Progenitor cell of endocrine pancreas (in vitro differentiated cells): ENCODE results near the gene THUMPD3. TPM values are rescaled to one million over a fixed set of nuclear protein-coding genes. Genes with fewer than 3 reads are reported as not detected.

ENCODE experiments used
- DNase-seq: peaks from one replicate; pipeline ENCODE4 v3.0.0; 2021; ENCODE audit warnings: low spot score; ENCODE audit not compliant: unreplicated experiment
- H3K27ac Mint-ChIP-seq: 2 replicates; pipeline ENCODE4 v1.8.0; 2021; ENCODE audit warnings: mild to moderate bottlenecking, moderate library complexity, mixed read lengths
- H3K27me3 Mint-ChIP-seq: 2 replicates; pipeline ENCODE4 v1.8.0; 2021; ENCODE audit warnings: mixed read lengths
- H3K36me3 Mint-ChIP-seq: 2 replicates; pipeline ENCODE4 v1.8.0; 2022; ENCODE audit warnings: mixed read lengths; ENCODE audit not compliant: insufficient read depth
- H3K4me1 Mint-ChIP-seq: 2 replicates; pipeline ENCODE4 v1.8.0; 2021; ENCODE audit warnings: low read depth, mixed read lengths
- H3K4me3 Mint-ChIP-seq: 2 replicates; pipeline ENCODE4 v1.8.0; 2021; ENCODE audit warnings: low read depth, mild to moderate bottlenecking, moderate library complexity, mixed read lengths
- H3K9me3 Mint-ChIP-seq: 2 replicates; pipeline ENCODE4 v1.8.0; 2021; ENCODE audit warnings: low read depth, mixed read lengths
- CTCF ChIP-seq: fragments of 200-600 bp; sonication (generic); IDR thresholded peaks from one replicate; pipeline ENCODE4 v1.5.0; 2021; ENCODE audit warnings: antibody characterized with exemption, mild to moderate bottlenecking; ENCODE audit not compliant: unreplicated experiment
- total RNA-seq: library from RNA; stranded (reverse); gene quantifications from 2 replicates; pipeline ENCODE4 v1.2.1, GENCODE V29; 2021

The THUMPD3 gene
- total RNA-seq, 1 donor from 2014 or later, result 61.3 TPM

- no peak for DNase-seq
- no peak overlapping the region for H3K4me3 Mint-ChIP-seq
- H3K9me3 Mint-ChIP-seq, result peaks cover 2% of the 10 kb centered on the region
- H3K4me1 Mint-ChIP-seq, result peaks cover 6% of the 10 kb centered on the region
- H3K27ac Mint-ChIP-seq, result no peak overlapping the region
- no peak for TF ChIP-seq CTCF
- H3K27me3 Mint-ChIP-seq, result no peaks in the 10 kb centered on the region
- peaks cover 6% of the 10 kb centered on the region for H3K36me3 Mint-ChIP-seq
Observed at GRCh38 chr3:9414826-9415225, 52.0 kb downstream of the THUMPD3 start.

DNA sequence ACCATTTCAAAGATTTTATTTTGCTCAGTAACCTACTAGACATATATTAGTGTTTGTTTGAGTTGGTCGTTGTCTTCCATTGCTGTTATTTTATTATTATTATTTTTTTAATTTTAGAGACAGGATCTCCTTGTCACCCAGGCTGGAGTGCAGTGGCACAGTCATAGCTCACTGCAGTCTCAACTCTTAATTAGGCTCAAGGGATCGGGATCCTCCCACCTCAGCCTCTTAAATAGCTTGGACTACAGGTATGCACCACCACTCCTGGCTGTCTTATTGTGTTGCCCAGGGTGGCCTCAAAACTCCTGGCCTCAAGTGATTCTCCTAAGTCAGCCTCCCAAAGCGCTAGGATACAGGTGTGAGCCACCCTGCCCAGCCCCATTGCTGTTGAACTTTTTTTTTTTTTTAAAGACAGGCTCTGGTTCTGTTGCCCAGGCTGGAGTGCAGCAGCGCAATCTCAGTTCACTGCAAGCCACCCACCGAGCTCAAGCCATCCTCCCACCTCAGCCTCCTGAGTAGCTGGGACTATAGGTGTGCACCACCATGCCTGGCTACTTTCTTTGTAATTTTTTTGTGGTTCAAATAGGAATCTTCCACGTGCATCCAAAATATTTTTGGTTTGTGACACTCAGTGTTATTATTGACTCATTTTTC, 52.8 kb downstream of the THUMPD3 start:
- peaks cover 3% of the 10 kb centered on the region for H3K36me3 Mint-ChIP-seq
- no peaks in the 10 kb centered on the region for H3K27me3 Mint-ChIP-seq
- peaks cover 7% of the 10 kb centered on the region for H3K4me1 Mint-ChIP-seq
- DNase-seq, result no peak
- no peaks in the 10 kb centered on the region for H3K9me3 Mint-ChIP-seq
- no peak overlapping the region for H3K4me3 Mint-ChIP-seq
- no peak for TF ChIP-seq CTCF
- H3K27ac Mint-ChIP-seq, result peak overlapping the region; percentile 38

DNA sequence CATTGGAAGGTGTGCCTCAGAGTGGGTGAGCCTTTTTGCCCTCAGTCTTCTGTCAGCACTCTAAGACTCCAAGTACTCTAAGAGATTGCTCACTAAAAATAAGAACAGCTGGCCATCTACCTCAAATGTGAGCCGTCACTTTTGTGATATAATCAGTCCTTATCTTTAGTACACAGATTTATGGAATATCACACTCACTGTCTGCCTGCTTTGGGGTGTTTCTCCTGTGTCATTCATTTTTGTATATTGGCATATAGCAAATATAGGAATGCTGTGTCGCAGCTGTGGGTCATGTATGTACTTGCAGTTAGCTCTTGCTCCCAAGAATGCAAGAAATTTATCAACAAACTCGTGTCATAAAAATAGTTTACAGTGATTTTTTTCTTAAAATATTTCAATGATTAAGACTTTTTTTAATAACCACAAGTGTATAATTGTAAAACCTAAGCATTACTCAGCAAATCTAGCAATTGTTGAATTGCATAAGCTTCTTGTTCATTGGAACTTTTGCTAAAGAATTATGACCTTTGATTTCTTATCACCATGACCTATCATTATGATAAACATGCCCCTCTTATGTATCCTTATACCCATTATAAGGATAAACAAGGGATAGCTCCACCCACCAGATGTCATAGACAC, 53.4 kb downstream of the THUMPD3 start:
- peaks cover 11% of the 10 kb centered on the region for H3K4me1 Mint-ChIP-seq
- peaks cover 3% of the 10 kb centered on the region for H3K36me3 Mint-ChIP-seq
- DNase-seq, result no peak
- peak overlapping the region; percentile 45 for H3K27ac Mint-ChIP-seq
- no peak overlapping the region for H3K4me3 Mint-ChIP-seq
- H3K9me3 Mint-ChIP-seq, result no peaks in the 10 kb centered on the region
- no peaks in the 10 kb centered on the region for H3K27me3 Mint-ChIP-seq
- no peak for TF ChIP-seq CTCF

- no peak for DNase-seq
- no peak overlapping the region for H3K4me3 Mint-ChIP-seq
- H3K4me1 Mint-ChIP-seq, result peaks cover 19% of the 10 kb centered on the region
- H3K27me3 Mint-ChIP-seq, result no peaks in the 10 kb centered on the region
- no peak for TF ChIP-seq CTCF
- peaks cover 6% of the 10 kb centered on the region for H3K36me3 Mint-ChIP-seq
- no peaks in the 10 kb centered on the region for H3K9me3 Mint-ChIP-seq
- peak overlapping the region; percentile 92 for H3K27ac Mint-ChIP-seq
Observed at GRCh38 chr3:9420850-9421549, 58.1 kb downstream of the THUMPD3 start.

DNA sequence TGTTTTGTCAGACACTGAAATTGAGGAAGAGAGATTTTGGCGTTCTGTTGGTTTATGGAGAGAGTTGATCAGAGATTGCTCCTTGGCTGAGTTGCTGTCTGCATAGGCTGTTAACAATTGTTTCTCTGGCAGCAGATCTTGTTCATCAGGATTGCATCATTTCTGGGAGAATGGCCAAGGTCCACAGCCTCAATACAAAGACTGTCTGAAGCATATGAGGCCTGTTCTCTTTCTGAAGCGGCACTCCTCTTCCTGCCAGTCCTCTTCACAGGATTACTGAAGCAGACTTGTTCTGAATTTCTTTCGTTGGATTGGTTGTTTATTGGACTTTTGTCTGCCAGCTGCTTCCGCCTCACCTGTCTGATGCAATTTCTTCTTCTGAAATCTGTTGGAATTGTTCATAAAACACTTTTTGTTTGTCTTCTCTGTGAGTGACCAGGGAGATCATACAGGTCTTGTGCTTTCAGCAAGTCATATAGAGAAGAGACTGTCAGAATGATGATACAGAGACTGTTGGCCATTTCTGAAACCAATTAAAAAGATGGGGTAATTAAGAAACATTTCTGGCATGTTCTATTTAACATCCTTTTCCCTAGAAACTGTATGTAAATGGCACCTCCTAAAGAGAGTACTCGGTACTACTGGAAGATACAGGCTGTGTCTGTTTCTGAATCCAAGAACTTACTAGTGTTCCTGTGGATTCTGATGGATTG, 60.0 kb downstream of the THUMPD3 start:
- H3K36me3 Mint-ChIP-seq, result peaks cover 13% of the 10 kb centered on the region
- H3K4me3 Mint-ChIP-seq, result no peak overlapping the region
- H3K27ac Mint-ChIP-seq, result peak overlapping the region; percentile 90
- H3K27me3 Mint-ChIP-seq, result no peaks in the 10 kb centered on the region
- no peaks in the 10 kb centered on the region for H3K9me3 Mint-ChIP-seq
- peak; percentile 66 for TF ChIP-seq CTCF
- H3K4me1 Mint-ChIP-seq, result peaks cover 22% of the 10 kb centered on the region
- no peak for DNase-seq
